Thyroid gland (tissue), 4 donors: ENCODE results near the gene KCNK17. TPM values are rescaled to one million over a fixed set of nuclear protein-coding genes. Genes with fewer than 3 reads are reported as not detected.
"Not testable (repeated sequence)": the region's sequence is repeated elsewhere in the genome, so short reads cannot be mapped to it uniquely, and the experiment has no call there.

Experiments used
- DNase-seq, 2 donors: peaks; one replicate each; pipeline ENCODE4 v3.0.0-alpha.2; 2019
- H3K27ac ChIP-seq, 3 donors: fragments of 200-600 bp; sonication (generic); 1 replicate in 2 of 3; 2 replicates in 1 of 3; pipeline ENCODE4 v1.5.1; 2016 to 2019; ENCODE audit warnings: mild to moderate bottlenecking in 1 of 3, moderate library complexity in 1 of 3
- H3K27me3 ChIP-seq: fragments of 200-600 bp; sonication (generic); one replicate; pipeline ENCODE4 v1.5.1; 2019
- H3K36me3 ChIP-seq, 2 donors: fragments of 200-600 bp; sonication (generic); one replicate each; pipeline ENCODE4 v1.5.1; 2016 to 2019
- H3K4me1 ChIP-seq, 2 donors: fragments of 200-600 bp; sonication (generic); one replicate each; pipeline ENCODE4 v1.5.1; 2017 to 2019
- H3K4me3 ChIP-seq, 3 donors: fragments of 200-600 bp; sonication (generic); replicated peaks in 1 of 3; 1 replicate in 2 of 3; 2 replicates in 1 of 3; pipeline ENCODE4 v1.5.1; 2016; ENCODE audit warnings: mild to moderate bottlenecking in 1 of 3
- H3K9me3 ChIP-seq: fragments of 200-600 bp; sonication (generic); one replicate; pipeline ENCODE4 v1.5.1; 2017
- CTCF ChIP-seq, 6 experiments: fragments of 200-600 bp in 3 of 6; fragments of 450-650 bp in 3 of 6; sonication (generic) in 3 of 6; IDR thresholded peaks; one replicate each; pipeline ENCODE4 v1.5.1; 2016 to 2019; ENCODE audit warnings: antibody characterized with exemption in 6 of 6, mild to moderate bottlenecking in 2 of 6, inconsistent platforms in 1 of 6, moderate library complexity in 1 of 6
- POLR2A ChIP-seq, 2 donors: fragments of 450-650 bp; IDR thresholded peaks; one replicate each; pipeline ENCODE4 v1.6.1; 2017; ENCODE audit warnings: antibody characterized with exemption in 2 of 2, mild to moderate bottlenecking in 2 of 2, moderate library complexity in 1 of 2
- WGBS, 2 donors: methylation state at CpG; one replicate each; pipeline ENCODE4 v1.1.5; 2017; 5-methylcytosine and 5-hydroxymethylcytosine counted together
- intact Hi-C: fragments of 100-400 bp; cut with DNase I; formaldehyde crosslinking; loops from one replicate; pipeline ENCODE4 v1.15.1; 2023
- total RNA-seq, 4 donors: library from RNA; depleted of rRNA; stranded (reverse); fragments of >200 nt; gene quantifications; one replicate each; pipeline ENCODE4 v1.2.3, GENCODE V29; 2016

KCNK17 gene
- total RNA-seq, 4 donors from 2014 or later: 1.1 to 11.5 (median 4.5) TPM

- WGBS, 2 donors: 83 to 86% methylated on average over 2 of the region's 2 CpGs
- intact Hi-C loops: no loop called here
- Histone ChIP-seq H3K9me3 (no peaks in the 10 kb centered on the region), H3K4me3 (no peak overlapping the region), H3K27me3 (no peaks in the 10 kb centered on the region), H3K4me1 (no peaks in the 10 kb centered on the region), H3K27ac (no peak overlapping the region), H3K36me3 (no peaks in the 10 kb centered on the region)
- no peak for DNase-seq
- TF ChIP-seq CTCF (IDR thresholded peaks at IDR 0.05) (no peak), POLR2A (IDR thresholded peaks at IDR 0.05) (no peak)
Measured at GRCh38 chr6:39289490-39289889, 24.7 kb downstream of the KCNK17 start.

- no peak for DNase-seq
- intact Hi-C loops: no loop called here
- TF ChIP-seq POLR2A (IDR thresholded peaks at IDR 0.05): no peak
- TF ChIP-seq CTCF (IDR thresholded peaks at IDR 0.05): no peak
Measured at GRCh38 chr6:39287601-39288000, 26.6 kb downstream of the KCNK17 start.

GRCh38 chr6:39286596-39286995 lies 27.6 kb downstream of the KCNK17 start:
- DNase-seq, intact Hi-C loops: not testable (repeated sequence)

More at GRCh38 chr6:39287601-39288000, 26.6 kb downstream of the KCNK17 start:
- H3K9me3 ChIP-seq: no peaks in the 10 kb centered on the region
- H3K36me3 ChIP-seq: no peaks in the 10 kb centered on the region
- no peak overlapping the region for H3K27ac ChIP-seq
- H3K27me3 ChIP-seq: no peaks in the 10 kb centered on the region
- no peaks in the 10 kb centered on the region for H3K4me1 ChIP-seq
- H3K4me3 ChIP-seq: no peak overlapping the region
- WGBS, 2 donors: 87 to 91% methylated on average over 3 of the region's 3 CpGs

GRCh38 chr6:39282774-39283173 lies 31.4 kb downstream of the KCNK17 start:
- Histone ChIP-seq H3K36me3 (no peaks in the 10 kb centered on the region), H3K27me3 (no peaks in the 10 kb centered on the region), H3K9me3 (no peaks in the 10 kb centered on the region), H3K27ac (no peak overlapping the region), H3K4me1 (peaks cover 0 to 11% of the 10 kb centered on the region in 2 donors), H3K4me3 (no peak overlapping the region)
- intact Hi-C loops: no loop called here
- no peak for DNase-seq
- TF ChIP-seq POLR2A (IDR thresholded peaks at IDR 0.05): no peak
- TF ChIP-seq CTCF (IDR thresholded peaks at IDR 0.05): no peak
- 81 to 83% methylated on average over 2 of the region's 2 CpGs for WGBS, 2 donors

More at GRCh38 chr6:39286596-39286995, 27.6 kb downstream of the KCNK17 start:
- H3K4me3 ChIP-seq, H3K27ac ChIP-seq, H3K36me3 ChIP-seq, H3K4me1 ChIP-seq, H3K27me3 ChIP-seq, H3K9me3 ChIP-seq: not testable (repeated sequence)
- 85 to 88% methylated on average over 10 of the region's 10 CpGs for WGBS, 2 donors

GRCh38 chr6:39281312-39281980 lies 32.8 kb downstream of the KCNK17 start:
- intact Hi-C loops: no loop called here
- TF ChIP-seq CTCF (IDR thresholded peaks at IDR 0.05) (no peak), POLR2A (IDR thresholded peaks at IDR 0.05) (no peak)
- no peaks in the 10 kb centered on the region for H3K9me3 ChIP-seq
- no peak overlapping the region for H3K4me3 ChIP-seq
- peaks cover 0 to 11% of the 10 kb centered on the region in 2 donors for H3K4me1 ChIP-seq
- no peaks in the 10 kb centered on the region for H3K36me3 ChIP-seq
- WGBS, 2 donors: 84 to 92% methylated on average over 6 to 11 of the region's 11 CpGs
- no peak overlapping the region for H3K27ac ChIP-seq
- no peaks in the 10 kb centered on the region for H3K27me3 ChIP-seq
- DNase-seq: no peak
